SK-N-SH treated with all-trans-retinoic acid at 6 μM for 48 hours (cell line): ENCODE data around the gene TAPT1.

ENCODE experiments used
- BACH2 ChIP-seq: fragments of 250-450 bp; sonication (Bioruptor Pico); IDR thresholded peaks from 2 replicates; pipeline ENCODE4 v1.9.0; 2021; ENCODE audit warnings: mild to moderate bottlenecking, borderline replicate concordance
- GLIS3 ChIP-seq: fragments of 250-450 bp; sonication (Bioruptor Pico); IDR thresholded peaks from 2 replicates; pipeline ENCODE4 v1.5.0; 2020; ENCODE audit warnings: mild to moderate bottlenecking, moderate library complexity
- ISL1 ChIP-seq: fragments of 250-450 bp; sonication (Bioruptor Pico); IDR thresholded peaks from 2 replicates; pipeline ENCODE4 v2.1.2; 2022; ENCODE audit warnings: mild to moderate bottlenecking, moderate library complexity
- OSR1 ChIP-seq: fragments of 250-450 bp; sonication (Bioruptor Pico); IDR thresholded peaks from 2 replicates; pipeline ENCODE4 v1.8.0; 2022; ENCODE audit warnings: moderate library complexity, mild to moderate bottlenecking, inconsistent platforms
- RARB ChIP-seq: fragments of 250-450 bp; sonication (Bioruptor Pico); IDR thresholded peaks from 2 replicates; pipeline ENCODE4 v1.8.0; 2021; ENCODE audit warnings: mild to moderate bottlenecking, moderate library complexity
- TCF4 ChIP-seq: fragments of 250-450 bp; sonication (Bioruptor Pico); IDR thresholded peaks from 2 replicates; pipeline ENCODE4 v1.8.0; 2021; ENCODE audit warnings: mild to moderate bottlenecking, moderate library complexity, borderline replicate concordance
- ZNF565 ChIP-seq: fragments of 450-650 bp; formaldehyde crosslinking; conservative IDR thresholded peaks from 2 replicates; pipeline ENCODE4 v1.5.0; 2020; ENCODE audit warnings: low read depth, mild to moderate bottlenecking, moderate library complexity
- TF ChIP-seq, protein P1 (sequence below): fragments of 250-450 bp; sonication (Bioruptor Pico); IDR thresholded peaks from 2 replicates; pipeline ENCODE4 v1.5.1; 2020; ENCODE audit warnings: low read depth, mild to moderate bottlenecking, moderate library complexity
- TF ChIP-seq, protein P2 (sequence below): fragments of 250-450 bp; sonication (Bioruptor Pico); IDR thresholded peaks from 2 replicates; pipeline ENCODE4 v1.5.1; 2021; ENCODE audit warnings: mild to moderate bottlenecking, moderate library complexity

GRCh38 chr4:16187455-16187854 lies 38.8 kb downstream of the TAPT1 start:
- TF ChIP-seq ZNF565 (no peak), TCF4 (CRISPR knock-in tag) (no peak), GLIS3 (CRISPR knock-in tag) (no peak), BACH2 (CRISPR knock-in tag) (no peak), OSR1 (CRISPR knock-in tag) (no peak), RARB (CRISPR knock-in tag) (no peak), ISL1 (no peak)
- TF ChIP-seq, protein P1, sequence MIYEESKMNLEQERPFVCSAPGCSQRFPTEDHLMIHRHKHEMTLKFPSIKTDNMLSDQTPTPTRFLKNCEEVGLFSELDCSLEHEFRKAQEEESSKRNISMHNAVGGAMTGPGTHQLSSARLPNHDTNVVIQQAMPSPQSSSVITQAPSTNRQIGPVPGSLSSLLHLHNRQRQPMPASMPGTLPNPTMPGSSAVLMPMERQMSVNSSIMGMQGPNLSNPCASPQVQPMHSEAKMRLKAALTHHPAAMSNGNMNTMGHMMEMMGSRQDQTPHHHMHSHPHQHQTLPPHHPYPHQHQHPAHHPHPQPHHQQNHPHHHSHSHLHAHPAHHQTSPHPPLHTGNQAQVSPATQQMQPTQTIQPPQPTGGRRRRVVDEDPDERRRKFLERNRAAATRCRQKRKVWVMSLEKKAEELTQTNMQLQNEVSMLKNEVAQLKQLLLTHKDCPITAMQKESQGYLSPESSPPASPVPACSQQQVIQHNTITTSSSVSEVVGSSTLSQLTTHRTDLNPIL (CRISPR knock-in tag), result no peak
- TF ChIP-seq, protein P2, sequence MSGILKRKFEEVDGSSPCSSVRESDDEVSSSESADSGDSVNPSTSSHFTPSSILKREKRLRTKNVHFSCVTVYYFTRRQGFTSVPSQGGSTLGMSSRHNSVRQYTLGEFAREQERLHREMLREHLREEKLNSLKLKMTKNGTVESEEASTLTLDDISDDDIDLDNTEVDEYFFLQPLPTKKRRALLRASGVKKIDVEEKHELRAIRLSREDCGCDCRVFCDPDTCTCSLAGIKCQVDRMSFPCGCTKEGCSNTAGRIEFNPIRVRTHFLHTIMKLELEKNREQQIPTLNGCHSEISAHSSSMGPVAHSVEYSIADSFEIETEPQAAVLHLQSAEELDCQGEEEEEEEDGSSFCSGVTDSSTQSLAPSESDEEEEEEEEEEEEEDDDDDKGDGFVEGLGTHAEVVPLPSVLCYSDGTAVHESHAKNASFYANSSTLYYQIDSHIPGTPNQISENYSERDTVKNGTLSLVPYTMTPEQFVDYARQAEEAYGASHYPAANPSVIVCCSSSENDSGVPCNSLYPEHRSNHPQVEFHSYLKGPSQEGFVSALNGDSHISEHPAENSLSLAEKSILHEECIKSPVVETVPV (CRISPR knock-in tag), result no peak
